Liver (tissue), 9 donors: ENCODE data around the gene SLC25A44. TPM values are rescaled to one million over a fixed set of nuclear protein-coding genes. Genes with fewer than 3 reads are reported as not detected.

ENCODE experiments used
- DNase-seq: peaks from one replicate; pipeline ENCODE4 v3.0.0-alpha.2; 2017; ENCODE audit warnings: low spot score
- H3K27ac ChIP-seq, 2 donors: one replicate each; pipeline ENCODE4 v1.7.0; 2013; ENCODE audit warnings: inconsistent platforms in 2 of 2, low read length in 2 of 2, control low read depth in 1 of 2, low read depth in 1 of 2, mild to moderate bottlenecking in 1 of 2
- H3K27me3 ChIP-seq, 4 donors: one replicate each; pipeline versions ENCODE4 v1.6.1 to v1.7.0; 2013; ENCODE audit warnings: low read length in 3 of 4, inconsistent platforms in 1 of 4, mild to moderate bottlenecking in 1 of 4, moderate library complexity in 1 of 4; ENCODE audit not compliant: control insufficient read depth in 4 of 4, insufficient read depth in 4 of 4
- H3K36me3 ChIP-seq, 4 donors: one replicate each; pipeline versions ENCODE4 v1.6.1 to v1.7.0; 2013; ENCODE audit warnings: low read length in 3 of 4, mild to moderate bottlenecking in 3 of 4, low read depth in 1 of 4, moderate library complexity in 1 of 4; ENCODE audit not compliant: control insufficient read depth in 4 of 4, insufficient read depth in 3 of 4
- H3K4me1 ChIP-seq, 4 donors: one replicate each; pipeline versions ENCODE4 v1.6.1 to v1.7.0; 2013; ENCODE audit warnings: low read length in 3 of 4, mild to moderate bottlenecking in 3 of 4, moderate library complexity in 1 of 4; ENCODE audit not compliant: control insufficient read depth in 4 of 4, insufficient read depth in 4 of 4
- H3K4me3 ChIP-seq, 3 donors: one replicate each; pipeline versions ENCODE4 v1.6.1 to v1.7.0; 2013; ENCODE audit warnings: low read length in 3 of 3, control low read depth in 1 of 3, low read depth in 1 of 3, mild to moderate bottlenecking in 1 of 3
- H3K9ac ChIP-seq, 2 donors: one replicate each; pipeline ENCODE4 v1.7.0; 2013; ENCODE audit warnings: low read length in 2 of 2, mild to moderate bottlenecking in 2 of 2, moderate library complexity in 2 of 2, control low read depth in 1 of 2, low read depth in 1 of 2
- H3K9me3 ChIP-seq, 4 donors: one replicate each; pipeline versions ENCODE4 v1.6.1 to v1.7.0; 2013; ENCODE audit warnings: low read length in 3 of 4; ENCODE audit not compliant: control insufficient read depth in 4 of 4
- CTCF ChIP-seq: fragments of 150-350 bp; IDR thresholded peaks from 2 replicates; pipeline ENCODE4 v1.5.1; 2017; ENCODE audit warnings: improper control_type of control experiment, low read depth, low read length; ENCODE audit not compliant: missing input control
- EGR1 ChIP-seq, 2 donors: IDR thresholded peaks; 2 replicates each; pipeline ENCODE4 v1.6.1; 2016 to 2018; ENCODE audit warnings: antibody characterized with exemption in 2 of 2, low read depth in 2 of 2
- FOXA1 ChIP-seq: IDR thresholded peaks from 2 replicates; pipeline ENCODE4 v1.6.1; 2016; ENCODE audit warnings: antibody characterized with exemption
- FOXA2 ChIP-seq: IDR thresholded peaks from 2 replicates; pipeline ENCODE4 v1.6.1; 2016; ENCODE audit warnings: antibody characterized with exemption
- GABPA ChIP-seq, 2 donors: IDR thresholded peaks in 1 of 2; conservative IDR thresholded peaks in 1 of 2; 2 replicates each; pipeline ENCODE4 v1.6.1; 2016; ENCODE audit warnings: antibody characterized with exemption in 2 of 2, mild to moderate bottlenecking in 1 of 2, moderate library complexity in 1 of 2
- HNF4A ChIP-seq, 2 donors: conservative IDR thresholded peaks; 2 replicates each; pipeline ENCODE4 v1.6.1; 2016; ENCODE audit warnings: antibody characterized with exemption in 2 of 2, mild to moderate bottlenecking in 2 of 2
- HNF4G ChIP-seq: IDR thresholded peaks from 2 replicates; pipeline ENCODE4 v1.6.1; 2016; ENCODE audit warnings: antibody characterized with exemption
- JUND ChIP-seq, 2 donors: IDR thresholded peaks; 2 replicates each; pipeline ENCODE4 v1.6.1; 2016; ENCODE audit warnings: antibody characterized with exemption in 2 of 2
- MAX ChIP-seq: IDR thresholded peaks from 2 replicates; pipeline ENCODE4 v1.6.1; 2016; ENCODE audit warnings: antibody characterized with exemption
- NR2F2 ChIP-seq: IDR thresholded peaks from 2 replicates; pipeline ENCODE4 v1.6.1; 2016; ENCODE audit warnings: antibody characterized with exemption
- RAD21 ChIP-seq, 2 donors: IDR thresholded peaks; 2 replicates each; pipeline ENCODE4 v1.6.1; 2016; ENCODE audit warnings: antibody characterized with exemption in 2 of 2, mild to moderate bottlenecking in 2 of 2
- RXRA ChIP-seq, 2 donors: IDR thresholded peaks; 2 replicates each; pipeline ENCODE4 v1.6.1; 2017 to 2018; ENCODE audit warnings: antibody characterized with exemption in 2 of 2, mild to moderate bottlenecking in 1 of 2
- SP1 ChIP-seq: IDR thresholded peaks from 2 replicates; pipeline ENCODE4 v1.6.1; 2018; ENCODE audit warnings: antibody characterized with exemption, mild to moderate bottlenecking
- TAF1 ChIP-seq: conservative IDR thresholded peaks from 2 replicates; pipeline ENCODE4 v1.6.1; 2016; ENCODE audit warnings: antibody characterized with exemption, mild to moderate bottlenecking
- YY1 ChIP-seq: IDR thresholded peaks from 2 replicates; pipeline ENCODE4 v1.6.1; 2016; ENCODE audit warnings: antibody characterized with exemption, mild to moderate bottlenecking
- WGBS: extraction: QIAGEN DNeasy Blood & Tissue Kit; methylation state at CpG from one replicate; pipeline ENCODE4 v1.1.7; 2013; 5-methylcytosine and 5-hydroxymethylcytosine counted together
- polyA plus RNA-seq, 2 donors: library from polyadenylated mRNA; stranded (reverse) in 1 of 2; unstranded in 1 of 2; fragments of 200-250 nt in 1 of 2; fragments of >200 nt in 1 of 2; fragmentation: Nextera tagmentation in 1 of 2; extraction: Ambion mirVana in 1 of 2; gene quantifications; one replicate each; pipeline versions ENCODE4 v1.2.1 to v1.2.3, GENCODE V29; 2013 to 2015
- total RNA-seq, 2 donors: library from RNA; depleted of rRNA; stranded (reverse); fragments of >200 nt; gene quantifications; one replicate each; pipeline ENCODE4 v1.2.3, GENCODE V29; 2014
- TF ChIP-seq, protein P1 (sequence below): IDR thresholded peaks from 2 replicates; pipeline ENCODE4 v1.6.1; 2016; ENCODE audit warnings: antibody characterized with exemption
- TF ChIP-seq, protein P2 (sequence below): IDR thresholded peaks from 2 replicates; pipeline ENCODE4 v1.6.1; 2016; ENCODE audit warnings: antibody characterized with exemption
- TF ChIP-seq, protein P3 (sequence below): IDR thresholded peaks from 2 replicates; pipeline ENCODE4 v1.6.1; 2016; ENCODE audit warnings: antibody characterized with exemption, mild to moderate bottlenecking
- donor health status: healthy.
- donor health status: healthy.
- donor health status: healthy.
- donor health status: healthy.
- donor health status: healthy.

Gene SLC25A44
- total and polyA plus RNA-seq, 4 donors = 10.2 to 21.8 (median 15.9) TPM

GRCh38 chr1:156172696-156173470 lies 21.0 kb upstream of the SLC25A44 start:
- DNase-seq = no peak
- Histone ChIP-seq H3K27ac (no peak overlapping the region), H3K4me1 (no peaks in the 10 kb centered on the region), H3K9me3 (no peaks in the 10 kb centered on the region), H3K36me3 (no peaks in the 10 kb centered on the region), H3K27me3 (no peaks in the 10 kb centered on the region), H3K9ac (no peak overlapping the region), H3K4me3 (no peak overlapping the region)
- 92% methylated on average over 9 of the region's 9 CpGs for WGBS
- TF ChIP-seq RAD21 (IDR thresholded peaks at IDR 0.05) (no peak), NR2F2 (no peak), MAX (no peak), RXRA (IDR thresholded peaks at IDR 0.05) (no peak), TAF1 (no peak), GABPA (IDR thresholded peaks at IDR 0.05 in 1 of 2, conservative IDR thresholded peaks at IDR 0.05 in 1 of 2) (no peak), SP1 (no peak), EGR1 (IDR thresholded peaks at IDR 0.05; ENCODE audit: low read depth in 2 of 2) (no peak), HNF4G (no peak), FOXA1 (no peak), HNF4A (conservative IDR thresholded peaks at IDR 0.05) (no peak), YY1 (no peak), JUND (IDR thresholded peaks at IDR 0.05) (no peak), CTCF (no peak), FOXA2 (no peak)
- TF ChIP-seq, protein P1, sequence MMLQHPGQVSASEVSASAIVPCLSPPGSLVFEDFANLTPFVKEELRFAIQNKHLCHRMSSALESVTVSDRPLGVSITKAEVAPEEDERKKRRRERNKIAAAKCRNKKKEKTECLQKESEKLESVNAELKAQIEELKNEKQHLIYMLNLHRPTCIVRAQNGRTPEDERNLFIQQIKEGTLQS = no peak
- TF ChIP-seq, protein P2, sequence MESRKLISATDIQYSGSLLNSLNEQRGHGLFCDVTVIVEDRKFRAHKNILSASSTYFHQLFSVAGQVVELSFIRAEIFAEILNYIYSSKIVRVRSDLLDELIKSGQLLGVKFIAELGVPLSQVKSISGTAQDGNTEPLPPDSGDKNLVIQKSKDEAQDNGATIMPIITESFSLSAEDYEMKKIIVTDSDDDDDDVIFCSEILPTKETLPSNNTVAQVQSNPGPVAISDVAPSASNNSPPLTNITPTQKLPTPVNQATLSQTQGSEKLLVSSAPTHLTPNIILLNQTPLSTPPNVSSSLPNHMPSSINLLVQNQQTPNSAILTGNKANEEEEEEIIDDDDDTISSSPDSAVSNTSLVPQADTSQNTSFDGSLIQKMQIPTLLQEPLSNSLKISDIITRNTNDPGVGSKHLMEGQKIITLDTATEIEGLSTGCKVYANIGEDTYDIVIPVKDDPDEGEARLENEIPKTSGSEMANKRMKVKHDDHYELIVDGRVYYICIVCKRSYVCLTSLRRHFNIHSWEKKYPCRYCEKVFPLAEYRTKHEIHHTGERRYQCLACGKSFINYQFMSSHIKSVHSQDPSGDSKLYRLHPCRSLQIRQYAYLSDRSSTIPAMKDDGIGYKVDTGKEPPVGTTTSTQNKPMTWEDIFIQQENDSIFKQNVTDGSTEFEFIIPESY = no peak
- TF ChIP-seq, protein P3, sequence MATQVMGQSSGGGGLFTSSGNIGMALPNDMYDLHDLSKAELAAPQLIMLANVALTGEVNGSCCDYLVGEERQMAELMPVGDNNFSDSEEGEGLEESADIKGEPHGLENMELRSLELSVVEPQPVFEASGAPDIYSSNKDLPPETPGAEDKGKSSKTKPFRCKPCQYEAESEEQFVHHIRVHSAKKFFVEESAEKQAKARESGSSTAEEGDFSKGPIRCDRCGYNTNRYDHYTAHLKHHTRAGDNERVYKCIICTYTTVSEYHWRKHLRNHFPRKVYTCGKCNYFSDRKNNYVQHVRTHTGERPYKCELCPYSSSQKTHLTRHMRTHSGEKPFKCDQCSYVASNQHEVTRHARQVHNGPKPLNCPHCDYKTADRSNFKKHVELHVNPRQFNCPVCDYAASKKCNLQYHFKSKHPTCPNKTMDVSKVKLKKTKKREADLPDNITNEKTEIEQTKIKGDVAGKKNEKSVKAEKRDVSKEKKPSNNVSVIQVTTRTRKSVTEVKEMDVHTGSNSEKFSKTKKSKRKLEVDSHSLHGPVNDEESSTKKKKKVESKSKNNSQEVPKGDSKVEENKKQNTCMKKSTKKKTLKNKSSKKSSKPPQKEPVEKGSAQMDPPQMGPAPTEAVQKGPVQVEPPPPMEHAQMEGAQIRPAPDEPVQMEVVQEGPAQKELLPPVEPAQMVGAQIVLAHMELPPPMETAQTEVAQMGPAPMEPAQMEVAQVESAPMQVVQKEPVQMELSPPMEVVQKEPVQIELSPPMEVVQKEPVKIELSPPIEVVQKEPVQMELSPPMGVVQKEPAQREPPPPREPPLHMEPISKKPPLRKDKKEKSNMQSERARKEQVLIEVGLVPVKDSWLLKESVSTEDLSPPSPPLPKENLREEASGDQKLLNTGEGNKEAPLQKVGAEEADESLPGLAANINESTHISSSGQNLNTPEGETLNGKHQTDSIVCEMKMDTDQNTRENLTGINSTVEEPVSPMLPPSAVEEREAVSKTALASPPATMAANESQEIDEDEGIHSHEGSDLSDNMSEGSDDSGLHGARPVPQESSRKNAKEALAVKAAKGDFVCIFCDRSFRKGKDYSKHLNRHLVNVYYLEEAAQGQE = no peak
